HG03159 (cell line): Measurements from ENCODE around the gene ZBED2.
A peak's percentile ranks its signal among the peaks of the same experiment; 100 is the strongest.
"Not testable (repeated sequence)": the region's sequence is repeated elsewhere in the genome, so short reads cannot be mapped to it uniquely, and the experiment has no call there.

Experiments
- ATAC-seq: cut with Tn5 transposase; IDR thresholded peaks from one replicate; pipeline ENCODE4 v1.9.1; 2021; ENCODE audit warnings: mild to moderate bottlenecking, moderate library complexity; ENCODE audit not compliant: unreplicated experiment

The ZBED2 gene, protein sequence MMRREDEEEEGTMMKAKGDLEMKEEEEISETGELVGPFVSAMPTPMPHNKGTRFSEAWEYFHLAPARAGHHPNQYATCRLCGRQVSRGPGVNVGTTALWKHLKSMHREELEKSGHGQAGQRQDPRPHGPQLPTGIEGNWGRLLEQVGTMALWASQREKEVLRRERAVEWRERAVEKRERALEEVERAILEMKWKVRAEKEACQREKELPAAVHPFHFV

DNA sequence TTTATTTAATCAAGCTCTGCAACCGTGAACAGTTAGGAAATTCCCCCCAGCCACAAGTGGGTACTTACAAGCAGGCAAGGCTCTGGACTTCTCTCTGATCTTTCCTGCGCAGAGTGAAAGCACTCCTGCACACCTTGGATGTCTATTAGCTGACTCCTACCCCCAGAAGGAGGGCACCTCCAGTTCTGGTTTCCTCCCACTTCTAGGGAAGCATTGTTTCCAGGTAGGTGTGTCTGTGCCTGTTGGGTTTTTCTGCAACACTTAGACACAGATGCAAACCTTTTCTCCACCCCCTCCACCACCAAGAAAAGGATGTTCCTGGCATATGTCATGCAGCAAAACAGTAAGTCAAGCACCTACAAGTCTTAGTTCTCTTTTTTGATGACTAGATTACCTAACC is at the start of gene ZBED2:
Gene ZBED2, minus strand, starts transcription at position 115 of the 400 bp plus-strand sequence. CDS start 1,145 bp downstream, outside the sequence.
- ATAC-seq = no peak

DNA sequence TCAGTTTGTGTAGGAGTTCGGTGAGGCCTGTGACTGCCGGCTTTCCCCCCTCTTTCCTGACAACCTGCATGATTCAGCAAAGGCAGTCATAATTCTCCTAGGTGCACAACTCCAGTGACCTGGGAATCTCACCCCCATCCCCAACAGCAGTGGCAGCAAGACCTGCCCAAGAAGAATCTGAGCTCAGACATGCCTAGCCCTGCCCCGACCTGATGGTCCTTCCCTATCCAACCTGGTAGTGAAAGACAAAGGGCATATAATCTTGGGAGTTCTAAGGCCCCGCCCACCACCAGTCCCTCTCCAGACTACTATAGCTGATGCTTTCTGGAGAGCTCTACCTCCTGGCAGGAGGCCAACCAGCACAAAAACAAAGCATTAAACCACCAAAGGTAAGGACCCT is 44.2 kb upstream of the ZBED2 start:
- no peak for ATAC-seq

DNA sequence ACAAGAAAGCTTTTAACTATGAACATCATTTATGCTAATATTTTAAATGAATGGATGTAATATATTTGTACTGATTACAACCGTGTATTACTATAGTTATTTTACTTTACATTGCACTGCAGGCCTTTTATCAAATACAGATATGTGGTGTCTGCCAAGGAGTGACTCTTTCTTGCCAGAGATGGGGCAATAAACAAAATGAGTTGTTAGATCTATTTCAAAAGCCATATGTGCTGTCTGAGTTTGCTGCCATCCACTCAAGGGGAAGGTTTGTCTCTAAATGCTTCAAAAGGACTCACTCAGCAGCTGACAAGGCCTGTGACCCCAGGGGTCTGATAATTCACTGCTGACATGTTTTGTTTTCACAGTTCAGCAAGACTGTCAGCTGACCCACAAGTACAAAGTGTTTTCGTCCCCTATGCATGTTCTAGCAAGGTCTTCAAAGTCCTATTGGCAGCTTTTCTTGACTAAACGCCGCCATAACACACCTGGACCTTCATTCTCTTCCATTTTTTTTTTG is 41.3 kb upstream of the ZBED2 start:
- ATAC-seq = no peak

DNA sequence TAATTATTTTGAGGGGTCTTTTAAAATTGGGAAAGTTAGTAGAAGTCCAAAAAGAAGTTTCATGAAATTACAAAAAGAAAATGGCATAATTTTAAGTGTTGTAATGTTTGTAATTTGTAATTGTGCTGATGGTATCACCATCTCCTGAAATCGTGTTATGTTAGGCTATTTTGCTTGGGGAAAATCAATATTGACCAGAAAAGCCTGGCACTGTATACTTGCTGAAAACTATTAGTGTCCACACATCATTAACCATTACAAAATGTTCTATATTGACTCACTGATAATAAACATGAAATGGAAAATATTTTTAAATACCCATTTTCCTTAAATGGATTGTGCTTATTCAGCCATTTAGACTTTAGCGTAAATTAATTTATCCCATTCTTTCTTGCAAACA is 40.3 kb upstream of the ZBED2 start:
- no peak for ATAC-seq

DNA sequence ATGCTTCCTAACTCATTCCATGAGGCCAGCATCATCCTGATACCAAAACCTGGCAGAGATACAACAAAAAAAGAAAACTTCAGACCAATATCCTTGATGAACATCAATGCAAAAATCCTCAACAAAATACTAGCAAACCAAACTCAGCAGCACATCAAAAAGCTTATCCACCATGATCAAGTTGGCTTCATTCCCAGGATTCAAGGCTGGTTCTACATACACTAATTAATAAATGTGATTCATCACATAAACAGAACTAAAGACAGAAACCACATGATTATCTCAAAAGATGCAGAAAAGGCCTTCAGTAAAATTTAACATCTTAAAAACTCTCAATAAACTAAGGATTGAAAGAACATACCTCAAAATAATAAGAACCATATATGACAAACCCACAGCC is 35.5 kb upstream of the ZBED2 start:
- not testable (repeated sequence) for ATAC-seq

DNA sequence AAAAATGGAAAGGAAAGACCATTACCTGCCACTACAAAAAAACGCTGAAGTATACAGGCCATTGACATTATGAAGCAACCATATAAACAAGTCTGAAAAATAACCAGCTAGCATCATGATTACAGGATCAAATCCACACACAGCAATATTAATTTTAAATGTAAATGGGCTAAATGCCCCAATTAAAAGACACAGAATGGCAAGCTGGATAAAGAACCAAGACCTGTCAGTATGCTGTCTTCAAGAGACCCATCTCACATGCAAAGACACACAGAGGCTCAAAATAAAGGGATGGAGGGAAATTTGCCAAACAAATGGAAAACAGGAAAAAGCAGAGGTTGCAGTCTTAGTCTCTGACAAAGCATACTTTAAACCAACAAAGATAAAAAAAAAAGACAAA is 33.9 kb upstream of the ZBED2 start:
- ATAC-seq = not testable (repeated sequence)

DNA sequence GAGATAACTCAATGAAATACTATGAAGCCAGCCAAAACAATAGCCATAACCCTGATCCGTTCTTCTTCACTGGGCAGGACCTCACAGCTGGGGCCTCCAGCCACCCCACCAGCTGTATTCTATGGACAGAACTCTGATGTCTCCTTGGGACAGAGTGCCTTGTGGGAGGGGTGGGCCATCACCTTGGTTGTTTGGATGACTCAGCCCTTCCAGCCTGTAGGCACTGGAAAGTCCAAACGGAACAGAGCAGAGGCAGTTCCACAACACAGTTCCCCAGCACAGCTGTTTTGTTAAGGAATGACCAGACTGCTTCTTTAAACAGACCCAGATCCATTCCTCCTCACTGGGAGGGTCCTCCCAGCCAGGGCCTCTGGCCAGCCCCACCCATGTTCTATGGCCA is 31.9 kb upstream of the ZBED2 start:
- no peak for ATAC-seq

DNA sequence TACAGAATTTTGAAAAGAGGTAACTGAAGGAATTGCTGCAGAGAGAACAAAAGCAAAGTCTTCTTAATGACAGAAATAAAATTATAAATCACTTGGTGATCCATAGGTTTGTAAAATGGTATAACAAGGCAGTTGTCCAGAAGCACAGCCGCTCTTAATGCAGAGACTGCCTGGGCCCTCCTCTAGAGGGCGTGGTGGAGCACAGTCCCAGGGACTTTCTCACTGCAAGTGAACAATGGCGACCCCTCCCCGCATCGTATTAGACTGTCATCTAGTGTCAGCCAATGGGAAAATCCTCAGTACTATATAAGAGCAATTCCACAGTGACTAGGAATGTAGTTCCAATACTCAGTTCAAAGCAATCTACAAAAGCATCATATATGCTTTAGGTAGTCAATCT is 26.4 kb upstream of the ZBED2 start:
- no peak for ATAC-seq

DNA sequence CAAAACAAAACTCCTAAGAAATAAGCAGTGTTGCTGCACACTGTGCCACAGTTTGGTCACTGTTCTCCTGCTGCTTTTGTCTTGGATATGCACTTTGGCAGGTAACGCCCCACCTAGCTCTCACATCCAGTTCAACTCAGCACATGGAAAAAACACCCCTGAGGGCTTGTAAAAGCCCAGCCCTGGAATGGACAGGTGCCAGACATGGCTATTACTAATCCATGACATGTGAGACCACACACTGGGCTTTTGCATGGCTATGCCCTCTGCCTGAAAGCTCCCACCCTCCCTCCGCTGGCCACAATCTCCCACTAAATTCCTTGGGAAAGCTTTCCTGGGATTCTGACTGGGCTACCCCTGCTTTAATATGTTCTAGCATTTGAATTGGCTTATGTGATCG is 24.7 kb upstream of the ZBED2 start:
- ATAC-seq = no peak

DNA sequence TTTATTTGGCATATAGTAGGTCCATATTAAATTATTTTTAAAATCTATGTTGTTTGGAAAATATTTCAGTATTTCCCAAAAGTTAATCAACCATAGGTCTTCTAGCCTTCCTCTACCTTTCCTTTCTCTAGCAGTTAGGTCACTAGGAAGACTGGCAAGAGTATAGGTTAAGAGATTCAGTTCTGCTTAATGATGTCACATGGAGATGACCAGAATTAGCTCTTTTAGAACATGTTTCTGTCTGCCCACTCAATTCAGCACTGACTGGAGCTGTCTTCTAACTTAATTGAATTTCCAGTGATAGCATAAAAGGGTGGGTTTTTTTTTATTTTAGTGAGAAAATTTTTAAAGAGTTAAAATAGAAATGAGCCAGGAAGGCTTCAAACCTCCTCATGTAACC is 23.8 kb upstream of the ZBED2 start:
- no peak for ATAC-seq

DNA sequence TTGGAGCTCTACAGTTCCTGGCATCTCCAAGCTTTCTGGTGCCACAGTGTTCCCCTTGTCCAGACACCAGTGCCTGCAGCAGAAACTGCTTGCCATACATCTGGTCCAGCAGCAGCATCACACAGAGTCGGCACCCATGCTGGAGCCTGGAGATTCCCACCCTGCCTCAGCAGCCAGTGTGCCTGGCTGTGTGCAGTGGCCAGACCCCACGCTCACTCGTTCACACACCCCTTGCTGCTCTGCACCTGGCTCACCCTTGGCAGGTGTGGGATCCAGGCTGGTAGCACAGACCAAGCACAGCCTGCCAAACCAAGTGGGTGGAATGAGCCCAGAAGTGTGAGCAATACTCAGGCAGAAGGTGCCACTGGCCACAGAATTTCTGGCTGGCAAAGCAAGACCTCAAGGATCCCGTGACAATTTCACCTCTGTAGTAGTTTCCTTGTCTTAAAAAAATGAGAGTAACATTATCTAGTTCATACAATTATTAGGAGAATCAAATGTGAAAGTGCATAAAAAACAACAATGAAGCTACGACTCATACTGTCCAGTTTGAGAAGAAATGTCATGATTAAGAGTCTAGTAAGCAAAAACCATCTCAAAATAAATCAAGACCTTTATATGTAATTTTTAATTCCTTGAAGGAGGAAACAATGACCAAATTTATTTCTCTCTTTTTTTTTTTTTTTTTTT is 22.9 kb upstream of the ZBED2 start:
- no peak for ATAC-seq

DNA sequence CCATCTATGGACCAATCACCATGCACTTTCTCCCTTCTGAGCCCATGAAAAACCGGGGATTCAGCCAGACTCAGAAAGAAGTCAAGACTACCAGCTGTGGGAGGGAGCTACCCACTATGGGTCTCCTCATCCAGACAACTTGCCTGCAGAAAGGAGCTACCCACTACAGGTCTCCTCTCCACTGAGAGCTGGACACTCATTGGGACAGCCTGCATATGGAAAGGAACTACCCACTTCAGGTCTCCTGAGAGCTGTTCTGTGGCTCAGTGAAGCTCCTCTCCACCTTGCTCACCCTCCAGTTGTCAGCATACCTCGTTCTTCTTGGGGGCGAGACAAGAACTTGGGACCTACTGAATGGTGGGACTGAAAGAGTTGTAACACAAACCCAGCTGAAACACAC is 22.3 kb upstream of the ZBED2 start:
- no peak for ATAC-seq

DNA sequence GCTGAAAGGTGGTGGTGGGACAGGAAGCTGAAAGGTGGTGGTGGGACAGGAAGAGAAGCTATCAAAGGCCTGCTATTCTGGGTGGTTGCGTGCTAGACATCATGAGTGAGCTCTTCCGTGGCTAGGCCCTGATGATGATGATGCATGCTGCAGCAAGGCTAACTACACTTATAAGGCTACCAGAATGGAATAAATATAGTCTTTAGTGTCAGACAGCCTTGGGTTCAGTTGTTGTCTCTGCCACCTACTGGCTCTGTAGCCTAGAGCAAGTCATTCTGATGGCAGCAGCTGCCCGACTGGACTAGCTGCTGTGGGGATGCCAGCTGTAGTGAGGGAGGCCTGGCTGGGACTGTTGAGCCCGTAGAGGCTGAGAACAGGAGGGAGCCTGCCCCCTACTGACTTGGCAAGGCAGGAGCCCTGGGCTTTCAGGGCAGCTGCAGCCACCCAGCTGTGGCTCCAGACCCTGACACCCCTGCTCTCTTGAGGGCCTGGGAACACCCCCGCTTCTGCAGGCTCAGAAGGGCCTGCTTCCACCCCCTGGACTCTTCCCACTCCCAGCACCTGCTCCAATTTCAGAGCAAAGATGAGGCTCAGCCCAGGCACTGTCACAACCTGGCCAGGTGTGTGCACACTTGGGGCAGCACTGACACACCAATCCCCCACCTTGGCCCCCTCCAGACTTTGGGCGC is 21.4 kb upstream of the ZBED2 start:
- peak; percentile 78 for ATAC-seq

DNA sequence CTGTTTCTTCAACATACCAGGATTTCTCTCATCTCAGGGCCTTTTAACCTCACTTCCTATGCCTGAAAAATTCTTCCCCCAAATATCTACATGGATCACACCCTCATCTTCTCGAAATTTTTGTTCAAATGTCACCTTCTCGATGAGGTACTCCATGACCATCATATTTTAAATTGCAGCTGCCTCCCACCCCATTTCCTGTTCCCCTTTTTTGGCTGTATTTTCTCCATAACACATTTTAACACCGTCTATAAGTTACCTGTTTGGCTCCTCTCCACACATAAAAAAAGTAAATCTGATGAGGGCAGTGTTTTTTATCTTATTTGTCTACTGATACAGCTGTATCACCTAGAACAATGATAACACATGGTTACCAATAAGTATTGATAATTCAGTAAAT is 20.7 kb upstream of the ZBED2 start:
- no peak for ATAC-seq

DNA sequence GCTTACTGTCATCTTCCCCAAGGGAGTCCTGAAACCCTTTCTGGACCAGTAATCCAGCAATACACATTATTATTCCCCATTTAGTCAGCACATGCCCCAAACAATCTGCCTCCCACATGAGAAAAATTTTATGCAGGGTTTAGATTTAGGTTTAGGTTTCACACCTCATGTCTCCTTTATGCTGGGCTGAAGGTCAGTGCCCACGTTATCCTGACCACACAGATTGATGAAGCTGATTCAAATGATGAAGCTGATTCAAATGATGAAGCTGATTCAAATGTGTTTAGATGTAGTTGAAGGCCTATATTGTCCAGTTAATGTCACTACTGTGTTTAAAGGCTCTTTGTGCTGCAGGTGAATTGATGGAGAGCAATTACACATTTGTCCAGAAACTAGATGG is 18.1 kb upstream of the ZBED2 start:
- ATAC-seq = no peak

DNA sequence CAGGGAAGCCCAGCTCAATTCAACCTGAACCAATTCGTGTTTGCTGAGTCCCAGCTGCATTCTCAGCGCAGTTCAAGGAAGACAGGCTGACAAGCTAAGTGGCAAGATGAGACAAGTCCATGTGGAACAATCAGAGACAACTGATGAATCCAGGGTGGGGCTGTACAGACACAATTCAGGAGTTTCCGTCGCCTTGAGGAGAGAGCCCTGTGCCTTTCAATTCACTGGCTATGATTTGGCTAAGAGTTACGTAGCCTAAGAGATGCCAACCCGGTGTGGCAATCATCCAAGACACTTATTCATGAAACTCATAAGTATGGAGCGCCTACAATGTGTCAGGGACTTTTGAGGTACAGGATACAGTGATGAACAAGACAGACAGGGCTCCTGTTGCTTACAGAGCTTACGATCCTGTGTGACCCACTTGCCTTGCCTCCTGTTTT is 15.5 kb upstream of the ZBED2 start:
- ATAC-seq = peak; percentile 22

DNA sequence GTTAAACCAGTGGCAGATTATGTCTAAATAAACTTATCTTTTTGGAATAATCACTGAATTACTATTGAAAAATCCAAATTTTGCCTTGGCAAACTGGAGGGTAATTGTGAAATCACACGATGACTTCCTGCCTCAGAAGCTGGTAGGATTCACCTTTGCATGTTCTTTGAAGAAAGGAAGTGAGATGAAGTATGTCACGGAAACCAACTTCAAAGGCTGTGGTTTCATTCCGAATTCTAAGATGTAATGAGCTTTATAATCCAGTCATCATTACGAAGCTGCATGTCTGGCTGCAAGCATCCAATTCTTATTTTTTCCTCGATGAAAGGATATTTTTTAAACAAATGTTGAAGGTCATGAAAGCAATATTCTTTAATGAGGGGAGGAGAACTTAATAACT is 15.0 kb upstream of the ZBED2 start:
- ATAC-seq = peak; percentile 97

DNA sequence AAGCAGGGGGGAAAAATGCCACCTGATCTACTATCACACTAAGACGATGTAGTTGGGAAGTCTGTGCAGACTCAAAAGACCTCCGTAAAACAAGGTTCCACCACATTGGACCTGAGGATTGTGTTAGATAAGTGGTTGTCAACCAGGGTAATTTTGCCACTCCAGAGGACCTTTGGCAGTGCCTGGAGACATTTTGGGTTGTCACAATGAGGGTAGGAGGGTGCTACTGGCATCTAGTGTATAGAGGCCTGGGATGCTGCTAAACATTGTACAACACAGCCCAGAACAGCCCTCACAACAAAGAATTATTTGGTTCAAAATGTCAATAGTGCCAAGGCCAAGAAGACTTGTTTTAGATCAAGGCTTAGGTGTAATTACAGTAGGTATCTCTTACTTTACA is 14.6 kb upstream of the ZBED2 start:
- ATAC-seq = no peak

DNA sequence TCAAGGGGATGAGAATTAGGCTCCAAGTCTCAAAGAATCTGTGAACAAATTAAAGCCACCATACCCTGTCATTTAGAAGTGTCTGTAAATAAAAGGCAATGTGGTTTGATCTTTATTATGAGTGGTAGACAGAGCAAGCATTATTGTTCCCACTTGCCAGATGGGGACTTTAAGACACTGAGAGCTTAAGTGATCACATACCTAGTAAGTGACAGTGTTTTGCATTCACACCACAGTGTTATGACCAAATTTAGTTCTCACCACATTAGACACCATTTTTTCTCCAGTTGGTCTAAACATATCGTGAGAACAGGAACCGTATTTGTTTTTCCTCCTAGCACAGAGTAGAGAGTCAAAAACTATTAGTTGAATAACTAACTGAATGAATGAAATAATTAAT is 13.2 kb upstream of the ZBED2 start:
- peak; percentile 30 for ATAC-seq

DNA sequence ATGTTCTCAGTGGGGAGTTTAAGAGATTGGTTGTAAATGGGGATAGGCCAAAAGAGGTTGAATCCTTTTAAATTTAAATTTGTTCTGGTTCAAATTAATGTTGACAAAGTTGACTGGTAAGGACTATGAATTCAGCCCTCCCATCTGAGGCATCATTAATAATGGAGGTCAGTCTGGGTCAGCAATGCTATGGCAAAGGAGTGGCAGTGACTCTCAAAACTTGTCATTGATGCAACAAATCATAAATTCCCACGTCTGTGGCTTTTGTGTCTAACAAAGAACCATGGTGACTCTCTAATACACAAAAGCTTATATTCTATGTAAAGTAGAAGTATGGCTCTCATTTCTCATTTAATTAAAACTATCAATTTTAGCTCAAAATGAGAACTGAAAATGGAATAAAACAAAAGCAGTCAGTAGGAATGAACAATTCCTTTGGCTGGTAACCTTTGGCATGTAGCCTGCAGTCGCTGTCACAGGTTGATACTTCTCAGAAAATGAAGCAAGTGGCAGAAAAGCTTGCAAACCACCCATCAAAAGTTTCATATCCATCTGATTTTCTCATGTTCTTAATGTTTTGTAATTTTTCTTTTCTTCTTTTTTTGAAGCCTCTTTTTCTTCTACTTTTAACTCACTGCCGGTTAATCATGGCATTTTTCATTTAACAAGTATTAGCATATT is 12.2 kb upstream of the ZBED2 start:
- ATAC-seq = no peak

DNA sequence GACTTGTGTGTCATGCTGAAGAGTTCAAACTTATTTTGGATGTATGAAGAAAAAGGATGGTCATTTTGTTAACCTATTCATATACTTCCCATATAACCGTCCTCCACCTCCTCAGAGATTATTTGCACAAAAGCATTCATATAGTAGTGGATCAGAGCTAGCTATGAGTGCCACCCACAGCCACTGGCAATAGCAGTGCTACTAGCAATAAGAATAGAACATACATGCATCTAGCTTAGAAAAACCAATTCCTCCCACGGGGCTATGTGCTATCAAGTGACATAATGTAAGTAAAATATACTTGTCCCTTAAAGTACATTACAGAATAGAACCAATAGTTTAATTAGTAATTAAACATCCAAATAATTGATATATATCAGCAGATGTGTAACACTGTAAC is 10.3 kb upstream of the ZBED2 start:
- ATAC-seq = no peak
